ENCODE data around the gene SPCS1. TPM values are rescaled to one million over a fixed set of nuclear protein-coding genes. Genes with fewer than 3 reads are reported as not detected.

SPCS1 gene
- 10 to 100 TPM; 67.3 to 95.3 (median 88.7) TPM for total RNA-seq

- Histone ChIP-seq H3K27me3 (no peaks in the 10 kb centered on the region), H3K36me3 (peaks cover 8 to 32% (median 16%) of the 10 kb centered on the region in 4 donors), H3K4me3 (peak within 1 kb of the TSS; percentile 69 to 98 (median 92)), H3K4me1 (peaks cover 29 to 53% (median 50%) of the 10 kb centered on the region in 4 donors), H3K27ac (replicated peaks in 1 of 4) (peak within 1 kb of the TSS; percentile 89 to 94 (median 94)), H3K9me3 (peaks cover 0 to 3% (median 0%) of the 10 kb centered on the region in 4 donors)
- DNase-seq (ENCODE audit: extremely low spot score), result peak; percentile 93
- TF ChIP-seq POLR2AphosphoS5 (IDR thresholded peaks at IDR 0.05) (peak; percentile 72 to 91), POLR2A (IDR thresholded peaks at IDR 0.05; ENCODE audit: low read depth) (peak; percentile 61), EP300 (IDR thresholded peaks at IDR 0.05) (no peak)
- TF ChIP-seq, protein P1, sequence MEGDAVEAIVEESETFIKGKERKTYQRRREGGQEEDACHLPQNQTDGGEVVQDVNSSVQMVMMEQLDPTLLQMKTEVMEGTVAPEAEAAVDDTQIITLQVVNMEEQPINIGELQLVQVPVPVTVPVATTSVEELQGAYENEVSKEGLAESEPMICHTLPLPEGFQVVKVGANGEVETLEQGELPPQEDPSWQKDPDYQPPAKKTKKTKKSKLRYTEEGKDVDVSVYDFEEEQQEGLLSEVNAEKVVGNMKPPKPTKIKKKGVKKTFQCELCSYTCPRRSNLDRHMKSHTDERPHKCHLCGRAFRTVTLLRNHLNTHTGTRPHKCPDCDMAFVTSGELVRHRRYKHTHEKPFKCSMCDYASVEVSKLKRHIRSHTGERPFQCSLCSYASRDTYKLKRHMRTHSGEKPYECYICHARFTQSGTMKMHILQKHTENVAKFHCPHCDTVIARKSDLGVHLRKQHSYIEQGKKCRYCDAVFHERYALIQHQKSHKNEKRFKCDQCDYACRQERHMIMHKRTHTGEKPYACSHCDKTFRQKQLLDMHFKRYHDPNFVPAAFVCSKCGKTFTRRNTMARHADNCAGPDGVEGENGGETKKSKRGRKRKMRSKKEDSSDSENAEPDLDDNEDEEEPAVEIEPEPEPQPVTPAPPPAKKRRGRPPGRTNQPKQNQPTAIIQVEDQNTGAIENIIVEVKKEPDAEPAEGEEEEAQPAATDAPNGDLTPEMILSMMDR (IDR thresholded peaks at IDR 0.05), result peak in 1 of 3 experiments; percentile 6
- intact Hi-C loops (cut with DNase I), result no loop called here
- WGBS, result 0% methylated on average over 16 of the region's 94 CpGs
These were observed at the start of gene SPCS1, which contains the start of gene GLT8D1 for GRCh38 chr3:52705688-52706686. Gene SPCS1 (plus strand): TSS chr3:52706106. CDS start chr3:52706247, 141 bp downstream. Gene GLT8D1 (minus strand): TSS chr3:52705791. CDS start chr3:52700460, 5,331 bp downstream.

DNA sequence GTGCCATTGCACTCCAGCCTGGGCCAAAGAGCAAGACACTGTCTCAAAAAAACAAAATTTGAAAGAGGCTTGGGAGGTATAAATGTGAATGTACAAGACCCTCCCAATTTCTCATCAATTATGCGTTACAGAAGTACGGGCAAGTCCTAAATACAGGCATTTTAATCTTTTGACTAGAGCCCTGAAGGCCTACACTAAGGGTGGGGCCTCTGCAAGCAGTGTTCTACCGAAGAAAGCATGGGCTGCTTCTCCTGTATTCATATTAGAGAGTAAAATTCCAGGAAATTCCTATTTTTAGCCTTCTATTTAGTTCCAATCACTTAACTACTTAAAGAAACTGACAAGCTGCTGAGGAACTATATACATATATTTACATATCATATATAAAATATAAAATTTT is 45.9 kb upstream of the SPCS1 start:
- Histone ChIP-seq H3K27me3 (no peaks in the 10 kb centered on the region), H3K36me3 (peaks cover 60 to 96% (median 78%) of the 10 kb centered on the region in 4 donors), H3K4me1 (no peaks in the 10 kb centered on the region), H3K4me3 (no peak overlapping the region), H3K9me3 (no peaks in the 10 kb centered on the region), H3K27ac (replicated peaks in 1 of 4) (no peak overlapping the region)
- intact Hi-C loops (cut with DNase I), result no loop called here
- no peak for TF ChIP-seq POLR2AphosphoS5 (IDR thresholded peaks at IDR 0.05)
- TF ChIP-seq, protein P1 (IDR thresholded peaks at IDR 0.05), result no peak
- no peak for TF ChIP-seq POLR2A (IDR thresholded peaks at IDR 0.05; ENCODE audit: low read depth)
- TF ChIP-seq EP300 (IDR thresholded peaks at IDR 0.05), result no peak
- DNase-seq (ENCODE audit: extremely low spot score), result no peak
- 91% methylated on average over 3 of the region's 3 CpGs for WGBS

- DNase-seq (ENCODE audit: extremely low spot score), result no peak
- 91% methylated on average over 3 of the region's 3 CpGs for WGBS
- TF ChIP-seq POLR2A (IDR thresholded peaks at IDR 0.05; ENCODE audit: low read depth), result no peak
- TF ChIP-seq EP300 (IDR thresholded peaks at IDR 0.05), result no peak
- TF ChIP-seq POLR2AphosphoS5 (IDR thresholded peaks at IDR 0.05), result no peak
- TF ChIP-seq, protein P1 (IDR thresholded peaks at IDR 0.05), result no peak
- intact Hi-C loops (cut with DNase I), result no loop called here
- no peaks in the 10 kb centered on the region for H3K4me1 ChIP-seq
- no peaks in the 10 kb centered on the region for H3K27me3 ChIP-seq
- no peak overlapping the region for H3K4me3 ChIP-seq
- peaks cover 31 to 96% (median 77%) of the 10 kb centered on the region in 4 donors for H3K36me3 ChIP-seq
- H3K27ac ChIP-seq (replicated peaks in 1 of 4), result no peak overlapping the region
- no peaks in the 10 kb centered on the region for H3K9me3 ChIP-seq
These were observed 42.8 kb upstream of the SPCS1 start for GRCh38 chr3:52663098-52663497.

- Histone ChIP-seq H3K27me3 (no peaks in the 10 kb centered on the region), H3K9me3 (no peaks in the 10 kb centered on the region), H3K27ac (replicated peaks in 1 of 4) (peak overlapping the region; percentile 52 to 71 (median 56)), H3K4me3 (no peak overlapping the region), H3K4me1 (peaks cover 12 to 23% (median 18%) of the 10 kb centered on the region in 4 donors), H3K36me3 (peaks cover 9 to 80% (median 63%) of the 10 kb centered on the region in 4 donors)
- WGBS, result 57% methylated on average over 9 of the region's 9 CpGs
- TF ChIP-seq POLR2AphosphoS5 (IDR thresholded peaks at IDR 0.05), result peak in 1 of 2 donors; percentile 56
- no peak for TF ChIP-seq POLR2A (IDR thresholded peaks at IDR 0.05; ENCODE audit: low read depth)
- DNase-seq (ENCODE audit: extremely low spot score), result no peak
- intact Hi-C loops (cut with DNase I), result no loop called here
These were observed 35.0 kb upstream of the SPCS1 start for GRCh38 chr3:52670621-52671521.

Measured in esophagus muscularis mucosa (tissue), 4 donors.